Mammary epithelial cell (primary cell): ENCODE measurements around the gene LSAMP.

ENCODE experiments used
- CTCF ChIP-seq, 2 donors: IDR thresholded peaks in 1 of 2; conservative IDR thresholded peaks in 1 of 2; 2 replicates each; pipeline ENCODE4 v1.5.1; 2011 to 2012; ENCODE audit warnings: inconsistent platforms in 2 of 2, low read length in 2 of 2, mild to moderate bottlenecking in 2 of 2, control low read depth in 1 of 2, low read depth in 1 of 2; ENCODE audit not compliant: insufficient read depth in 1 of 2; ENCODE audit errors: extremely low read depth in 1 of 2
- EZH2 ChIP-seq: IDR thresholded peaks from 2 replicates; pipeline ENCODE4 v1.6.1; 2012; ENCODE audit warnings: low read length, inconsistent platforms, borderline replicate concordance

DNA sequence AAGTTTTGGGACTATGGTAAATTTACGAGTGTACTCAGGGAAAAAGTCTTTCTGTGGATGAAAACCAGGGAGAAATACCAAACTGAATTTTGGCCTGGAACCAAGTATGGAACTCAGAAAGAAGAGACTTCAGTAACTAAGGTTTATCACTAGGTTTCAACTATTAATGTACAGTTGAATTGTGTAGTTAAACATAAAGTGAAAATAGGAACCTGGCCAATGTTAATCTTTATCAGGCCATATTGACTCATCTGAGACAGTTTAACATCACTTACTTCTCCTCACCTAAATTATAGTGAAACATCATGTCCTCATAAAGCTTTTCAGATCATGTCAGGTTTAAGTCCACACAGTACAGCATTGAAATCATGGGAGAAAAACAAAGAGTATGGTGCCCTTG lies 197.7 kb downstream of the LSAMP start:
- TF ChIP-seq CTCF (conservative IDR thresholded peaks at IDR 0.05 in 1 of 2, IDR thresholded peaks at IDR 0.05 in 1 of 2; ENCODE audit: extremely low read depth in 1 of 2, insufficient read depth in 1 of 2, low read depth in 1 of 2, low read length in 2 of 2) (no peak), EZH2 (no peak)
